ACC112 (cell line): ENCODE results near the gene RTN4RL1.
"Not testable (repeated sequence)": the region's sequence is repeated elsewhere in the genome, so short reads cannot be mapped to it uniquely, and the experiment has no call there.

ENCODE experiments used
- H2AFZ ChIP-seq: fragments of 200-600 bp; sonication (generic); one replicate; pipeline ENCODE4 v1.6.0; 2017; ENCODE audit warnings: antibody characterized with exemption, low read length; ENCODE audit not compliant: unreplicated experiment
- H3K27ac ChIP-seq: fragments of 200-600 bp; sonication (generic); 2 replicates; pipeline ENCODE4 v1.5.1; 2014; ENCODE audit warnings: low read depth, mild to moderate bottlenecking, antibody characterized with exemption, low read length, moderate library complexity
- H3K27me3 ChIP-seq: fragments of 200-600 bp; sonication (generic); 2 replicates; pipeline ENCODE4 v1.6.1; 2014; ENCODE audit warnings: mild to moderate bottlenecking, antibody characterized with exemption, low read length, moderate library complexity, mixed read lengths; ENCODE audit not compliant: insufficient read depth
- H3K36me3 ChIP-seq: fragments of 200-600 bp; sonication (generic); 2 replicates; pipeline ENCODE4 v1.6.1; 2016; ENCODE audit warnings: mild to moderate bottlenecking, antibody characterized with exemption, low read length, moderate library complexity, mixed read lengths; ENCODE audit not compliant: insufficient read depth
- H3K4me1 ChIP-seq: fragments of 200-600 bp; sonication (generic); one replicate; pipeline ENCODE4 v1.6.1; 2016; ENCODE audit warnings: low read length, mixed read lengths; ENCODE audit not compliant: insufficient read depth, unreplicated experiment, control insufficient read depth
- H3K4me3 ChIP-seq: fragments of 200-600 bp; sonication (generic); 2 replicates; pipeline ENCODE4 v1.5.1; 2014; ENCODE audit warnings: mild to moderate bottlenecking, low read depth, low read length
- H3K79me2 ChIP-seq: fragments of 200-600 bp; sonication (generic); one replicate; pipeline ENCODE4 v1.6.0; 2016; ENCODE audit warnings: low read length; ENCODE audit not compliant: control insufficient read depth, unreplicated experiment, insufficient read depth

RTN4RL1 gene

DNA sequence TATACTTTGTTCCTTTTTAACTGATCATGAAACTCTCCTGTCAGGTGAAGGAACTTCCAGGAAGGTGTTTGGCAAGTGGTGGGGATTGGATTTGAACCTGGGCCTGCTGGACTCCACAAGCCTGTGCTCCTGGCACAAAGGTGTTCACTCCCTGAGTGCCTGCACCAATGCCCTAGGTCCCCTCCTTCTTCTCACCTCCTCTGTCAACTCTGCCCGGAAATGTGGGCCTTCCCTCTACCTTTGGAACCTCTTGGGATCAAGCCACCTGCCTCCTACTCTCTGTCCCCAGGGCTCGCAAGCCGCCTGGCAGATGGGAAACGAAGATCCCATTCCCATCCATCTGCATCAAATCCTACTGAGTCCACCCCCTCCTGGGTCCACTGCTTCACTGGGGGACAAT, 40.0 kb downstream of the RTN4RL1 start:
- Histone ChIP-seq H3K36me3 (no peaks in the 10 kb centered on the region), H3K4me1 (peaks cover 7% of the 10 kb centered on the region), H3K27ac (no peak overlapping the region), H3K27me3 (no peaks in the 10 kb centered on the region; the same call in 1 of the 2 replicates), H3K4me3 (no peak overlapping the region), H2AFZ (no peak overlapping the region), H3K79me2 (no peaks in the 10 kb centered on the region)

GRCh38 chr17:1982793-1983366, 42.3 kb downstream of the RTN4RL1 start:
- not testable (repeated sequence) for H3K27ac ChIP-seq, H3K4me1 ChIP-seq, H3K36me3 ChIP-seq, H3K79me2 ChIP-seq, H3K4me3 ChIP-seq, H2AFZ ChIP-seq, H3K27me3 ChIP-seq

DNA sequence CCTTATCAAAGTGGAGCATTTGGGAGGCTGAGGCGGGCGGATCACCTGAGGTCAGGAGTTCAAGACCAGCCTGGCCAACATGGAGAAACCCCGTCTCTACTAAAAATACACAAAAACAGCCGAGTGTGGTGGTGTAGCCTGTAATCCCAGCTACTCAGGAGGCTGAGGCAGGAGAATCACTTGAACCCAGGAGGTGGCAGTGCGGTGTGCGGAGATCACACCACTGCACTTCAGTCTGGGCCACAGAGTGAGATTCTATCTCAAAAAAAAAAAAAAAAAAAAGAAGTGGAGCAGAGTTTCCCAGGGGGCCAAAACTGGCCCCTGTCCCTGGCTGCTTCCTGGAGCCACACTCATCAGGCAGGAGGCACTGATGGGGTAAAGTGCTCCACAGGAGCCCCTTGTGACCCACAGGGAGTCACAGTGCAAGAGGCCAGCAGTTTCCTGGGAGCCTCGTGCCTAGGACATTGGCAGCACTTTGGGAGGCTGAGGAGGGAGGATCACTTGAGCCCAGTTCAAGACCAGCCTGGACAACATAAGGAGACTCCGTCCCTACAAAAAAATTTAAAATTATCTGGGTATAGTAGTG, 44.4 kb downstream of the RTN4RL1 start:
- H3K36me3 ChIP-seq, result no peaks in the 10 kb centered on the region
- no peak overlapping the region for H3K4me3 ChIP-seq
- H3K79me2 ChIP-seq, result no peaks in the 10 kb centered on the region
- no peaks in the 10 kb centered on the region for H3K4me1 ChIP-seq
- no peak overlapping the region for H3K27ac ChIP-seq
- H2AFZ ChIP-seq, result no peak overlapping the region
- H3K27me3 ChIP-seq, result peaks cover 29% of the 10 kb centered on the region

- Histone ChIP-seq H3K36me3 (no peaks in the 10 kb centered on the region), H3K27me3 (peaks cover 31% of the 10 kb centered on the region), H3K79me2 (no peaks in the 10 kb centered on the region), H3K4me1 (no peaks in the 10 kb centered on the region), H3K27ac (no peak overlapping the region), H2AFZ (no peak overlapping the region), H3K4me3 (no peak overlapping the region)
Measured at GRCh38 chr17:1979182-1979985, 45.8 kb downstream of the RTN4RL1 start.

- Histone ChIP-seq H3K4me3 (no peak overlapping the region), H3K27ac (no peak overlapping the region), H3K4me1 (no peaks in the 10 kb centered on the region), H3K27me3 (peaks cover 31% of the 10 kb centered on the region), H2AFZ (no peak overlapping the region), H3K36me3 (no peaks in the 10 kb centered on the region), H3K79me2 (no peaks in the 10 kb centered on the region)
Measured at GRCh38 chr17:1978396-1978949, 46.7 kb downstream of the RTN4RL1 start.

DNA sequence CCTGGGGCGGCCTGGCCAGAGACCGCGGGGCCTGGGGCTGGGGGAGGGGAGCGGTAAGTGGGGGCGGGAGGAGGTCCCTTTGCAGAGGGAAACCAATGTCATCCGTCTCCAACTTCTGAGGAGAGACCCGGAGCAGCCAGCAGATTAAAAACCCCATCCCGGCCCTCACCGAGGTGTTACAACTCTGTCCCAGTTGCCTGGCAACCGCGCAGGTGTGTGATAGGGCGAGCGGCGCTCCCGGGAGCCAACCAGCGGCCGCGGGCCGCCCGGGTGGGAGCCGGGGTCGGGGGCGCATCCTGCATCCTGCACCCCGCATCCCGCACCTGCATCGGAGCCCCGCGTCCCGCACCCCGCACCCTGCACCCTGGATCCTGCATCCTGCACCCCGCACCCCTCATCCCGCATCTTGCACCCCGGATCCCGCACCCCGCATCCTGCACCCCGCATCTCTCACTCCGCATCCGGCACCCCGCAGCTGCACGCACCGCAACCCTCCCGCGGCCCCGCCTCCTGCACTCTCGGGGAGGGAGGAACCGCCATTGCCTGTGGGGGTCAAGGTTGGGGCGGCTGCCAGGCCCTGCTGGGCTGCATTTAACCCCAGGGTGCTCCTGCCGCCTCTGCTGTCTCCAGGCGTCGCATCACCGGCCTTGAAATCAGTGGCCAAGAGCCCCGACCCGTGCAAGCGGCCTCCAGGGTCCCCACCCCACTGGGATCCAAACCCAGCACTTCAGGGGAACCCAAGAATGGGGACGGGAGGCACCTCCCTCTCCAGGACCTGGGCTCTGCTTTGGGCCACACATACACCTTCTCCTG, 47.3 kb downstream of the RTN4RL1 start:
- Histone ChIP-seq H3K4me1 (no peaks in the 10 kb centered on the region), H3K27ac (no peak overlapping the region), H3K79me2 (no peaks in the 10 kb centered on the region), H3K36me3 (no peaks in the 10 kb centered on the region), H3K27me3 (peaks cover 31% of the 10 kb centered on the region), H2AFZ (no peak overlapping the region), H3K4me3 (no peak overlapping the region)

DNA sequence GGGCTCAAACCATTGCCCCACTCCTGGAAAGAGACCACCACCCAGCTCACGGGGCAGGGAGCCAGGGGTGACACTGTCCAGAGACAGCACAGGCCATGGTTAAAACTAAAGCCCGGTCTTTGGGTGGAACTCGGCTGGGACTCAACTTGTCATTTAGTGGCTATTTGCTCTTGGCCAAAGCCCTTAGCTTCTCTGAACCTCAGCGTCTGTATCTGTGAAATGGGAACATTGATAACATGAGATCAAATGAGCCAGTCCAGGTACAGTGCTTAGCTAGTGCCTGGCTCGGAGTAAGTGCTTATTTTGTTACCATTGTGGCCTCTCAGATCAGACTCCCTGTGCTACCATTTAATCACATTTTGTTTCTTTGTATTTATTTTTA, 48.5 kb downstream of the RTN4RL1 start:
- Histone ChIP-seq H3K4me1 (peaks cover 3% of the 10 kb centered on the region), H3K27me3 (peaks cover 31% of the 10 kb centered on the region), H3K27ac (no peak overlapping the region), H3K79me2 (no peaks in the 10 kb centered on the region), H2AFZ (no peak overlapping the region), H3K4me3 (no peak overlapping the region), H3K36me3 (no peaks in the 10 kb centered on the region)

DNA sequence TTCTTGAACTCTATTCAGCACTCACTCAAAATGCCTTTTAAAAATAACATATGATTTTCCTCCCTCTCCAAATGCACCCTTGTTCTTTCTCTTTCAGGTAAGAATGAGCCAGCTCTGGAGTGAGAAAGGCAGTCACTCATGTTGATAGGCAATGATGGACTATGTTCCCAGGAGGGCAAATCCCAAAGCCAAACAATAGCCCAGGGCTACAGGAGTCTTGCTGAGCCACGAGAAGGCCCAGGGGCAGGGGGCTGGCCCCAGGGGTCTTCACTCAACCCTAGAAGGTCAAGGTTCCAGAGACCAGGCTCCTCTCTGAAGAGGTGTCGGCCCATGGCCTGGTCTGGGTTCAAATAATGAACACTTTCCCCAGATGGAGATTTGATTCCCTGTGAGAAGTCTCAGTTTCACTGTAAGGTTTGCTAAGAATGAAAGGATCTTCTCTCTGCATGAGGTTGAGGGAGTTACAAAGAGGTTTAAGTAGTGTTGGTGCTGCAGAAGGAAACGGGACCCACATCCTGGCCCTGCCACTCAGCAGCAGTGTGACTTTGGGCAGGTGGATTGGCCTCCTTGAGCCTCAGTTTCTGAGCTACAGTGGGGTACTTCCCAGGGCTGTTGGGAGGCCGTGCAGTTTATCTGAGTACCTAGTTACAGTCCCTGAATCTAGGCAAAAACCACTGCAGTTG, 49.0 kb downstream of the RTN4RL1 start:
- peaks cover 3% of the 10 kb centered on the region for H3K4me1 ChIP-seq
- H3K27me3 ChIP-seq, result peaks cover 31% of the 10 kb centered on the region
- no peak overlapping the region for H2AFZ ChIP-seq
- H3K79me2 ChIP-seq, result no peaks in the 10 kb centered on the region
- no peaks in the 10 kb centered on the region for H3K36me3 ChIP-seq
- no peak overlapping the region for H3K4me3 ChIP-seq
- H3K27ac ChIP-seq, result no peak overlapping the region

DNA sequence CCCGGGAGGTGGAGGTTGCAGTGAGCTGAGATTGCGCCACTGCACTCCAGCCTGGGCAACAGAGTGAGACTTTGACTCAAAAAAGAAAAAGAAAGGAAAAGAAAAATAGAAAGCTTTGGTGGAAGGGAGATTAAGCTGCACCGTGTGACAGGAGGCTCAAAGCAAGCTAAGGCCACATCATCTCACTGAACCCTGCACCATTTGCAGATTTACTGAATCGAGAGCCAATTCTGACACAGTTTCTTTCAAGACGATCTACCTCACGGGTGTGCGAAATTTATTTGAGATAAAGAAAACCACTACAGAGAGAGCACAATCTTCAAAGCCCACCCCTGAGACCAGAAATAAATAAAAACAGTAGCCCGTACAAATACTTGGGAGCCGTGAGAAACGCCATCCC, 49.6 kb downstream of the RTN4RL1 start:
- H2AFZ ChIP-seq, result no peak overlapping the region

More for the DNA sequence above, 49.6 kb downstream of the RTN4RL1 start:
- Histone ChIP-seq H3K27ac (no peak overlapping the region), H3K36me3 (no peaks in the 10 kb centered on the region), H3K4me3 (no peak overlapping the region), H3K4me1 (peaks cover 3% of the 10 kb centered on the region), H3K27me3 (peaks cover 36% of the 10 kb centered on the region), H3K79me2 (no peaks in the 10 kb centered on the region)
